Hindlimb muscle (tissue), 1 donor: ENCODE measurements around the gene UNC13B. TPM values are rescaled to one million over a fixed set of nuclear protein-coding genes. Genes with fewer than 3 reads are reported as not detected.
"Not testable (repeated sequence)": the region's sequence is repeated elsewhere in the genome, so short reads cannot be mapped to it uniquely, and the experiment has no call there.

ENCODE experiments used
- DNase-seq: peaks from one replicate; pipeline ENCODE4 v3.0.0-alpha.2; 2013
- polyA plus RNA-seq: library from polyadenylated mRNA; unstranded; fragments of 120-200 nt; gene quantifications from one replicate; pipeline ENCODE4 v1.2.1, GENCODE V29; 2013; ENCODE audit not compliant: insufficient read length

Gene UNC13B
- polyA plus RNA-seq, 1 donor: 24.1 TPM

DNA sequence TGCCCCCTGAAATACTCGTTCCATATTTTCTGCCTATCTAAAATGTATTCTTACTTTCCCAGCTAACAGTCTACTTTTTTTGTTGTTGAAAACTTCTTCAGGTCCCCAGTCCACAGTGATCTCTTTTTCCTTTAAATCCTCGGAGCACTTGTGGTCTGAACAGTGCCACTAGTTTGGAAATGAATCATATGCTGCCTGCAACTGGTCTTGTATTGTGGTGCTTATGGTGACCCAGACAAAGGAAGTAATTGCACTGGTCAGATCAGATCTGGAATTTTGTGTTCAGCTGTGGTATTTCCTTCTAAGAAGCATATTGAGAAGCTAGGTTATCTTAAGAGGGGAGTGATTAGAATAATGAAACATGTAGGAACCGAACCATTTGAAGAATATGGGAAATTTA is 2.9 kb downstream of the UNC13B start:
- DNase-seq: no peak

GRCh38 chr9:35167429-35167828 is 5.6 kb downstream of the UNC13B start:
- DNase-seq: not testable (repeated sequence)

- no peak for DNase-seq
These were observed 7.2 kb downstream of the UNC13B start for GRCh38 chr9:35168963-35169362.

DNA sequence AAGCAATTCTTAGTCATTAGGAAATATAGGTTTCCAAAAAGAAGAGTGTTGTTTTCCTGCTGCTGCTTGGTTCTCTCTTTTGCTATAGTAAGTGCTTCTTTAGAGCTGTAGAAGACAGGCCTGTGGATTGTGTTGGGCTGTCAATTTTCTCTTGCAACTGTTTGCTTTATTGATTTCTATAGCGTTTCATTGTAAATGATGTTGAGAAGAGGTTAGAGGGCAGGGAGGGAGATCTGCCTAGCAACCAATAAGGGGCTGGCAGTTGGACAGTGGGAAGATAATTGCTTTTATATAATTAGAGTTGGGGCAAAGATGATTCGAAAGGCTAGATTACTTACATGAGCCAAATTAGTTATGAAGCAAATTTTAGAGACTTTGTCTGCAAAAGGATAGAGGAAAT is 11.1 kb downstream of the UNC13B start:
- no peak for DNase-seq

DNA sequence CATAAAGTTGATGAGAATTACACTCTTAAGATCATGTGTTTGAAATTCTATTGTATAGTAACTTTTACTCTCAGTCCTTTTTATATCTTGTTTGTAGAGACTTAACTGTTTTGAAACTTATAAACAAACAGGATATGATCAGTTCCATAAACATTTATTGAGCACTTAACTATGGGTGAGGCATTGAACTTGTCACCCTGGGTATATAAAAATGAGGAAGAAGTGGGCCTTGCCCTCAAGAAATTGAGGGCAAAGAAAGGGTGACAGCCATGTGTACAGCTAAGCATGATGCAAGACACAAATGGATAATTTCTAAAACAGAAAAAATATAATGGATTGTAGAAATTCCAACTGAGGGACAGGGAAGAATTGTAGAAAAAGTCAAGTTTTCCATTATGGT is 15.7 kb downstream of the UNC13B start:
- DNase-seq: no peak

GRCh38 chr9:35179347-35180280 is 17.8 kb downstream of the UNC13B start:
- DNase-seq: no peak

DNA sequence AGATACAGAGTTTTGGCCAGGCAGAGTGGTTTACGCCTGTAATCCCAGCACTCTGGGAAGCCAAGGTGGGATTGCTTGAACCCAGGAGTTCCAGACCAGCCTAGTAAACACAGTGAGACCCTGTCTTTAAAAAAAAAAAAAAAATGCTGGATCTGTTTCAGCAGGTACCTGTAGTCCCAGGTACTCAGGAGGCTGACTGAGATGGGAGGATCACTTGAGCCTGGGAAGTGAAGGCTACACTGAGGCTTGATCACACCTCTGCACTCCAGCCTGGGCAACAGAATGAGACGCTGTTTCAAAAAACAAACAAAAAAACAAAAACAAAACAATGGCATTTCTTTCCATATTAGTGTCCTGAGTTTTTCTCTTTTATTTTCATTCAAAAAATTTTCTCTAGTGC is 19.0 kb downstream of the UNC13B start:
- no peak for DNase-seq

DNA sequence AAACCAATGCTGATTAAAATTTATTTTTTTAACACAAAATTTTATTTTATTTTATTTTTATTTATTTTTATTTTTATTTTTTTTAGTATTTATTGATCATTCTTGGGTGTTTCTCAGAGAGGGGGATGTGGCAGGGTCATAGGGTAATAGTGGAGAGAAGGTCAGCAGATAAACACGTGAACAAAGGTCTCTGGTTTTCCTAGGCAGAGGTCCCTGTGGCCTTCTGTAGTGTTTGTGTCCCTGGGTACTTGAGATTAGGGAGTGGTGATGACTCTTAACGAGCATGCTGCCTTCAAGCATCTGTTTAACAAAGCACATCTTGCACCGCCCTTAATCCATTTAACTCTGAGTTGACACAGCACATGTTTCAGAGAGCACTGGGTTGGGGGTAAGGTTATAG is 20.6 kb downstream of the UNC13B start:
- not testable (repeated sequence) for DNase-seq

DNA sequence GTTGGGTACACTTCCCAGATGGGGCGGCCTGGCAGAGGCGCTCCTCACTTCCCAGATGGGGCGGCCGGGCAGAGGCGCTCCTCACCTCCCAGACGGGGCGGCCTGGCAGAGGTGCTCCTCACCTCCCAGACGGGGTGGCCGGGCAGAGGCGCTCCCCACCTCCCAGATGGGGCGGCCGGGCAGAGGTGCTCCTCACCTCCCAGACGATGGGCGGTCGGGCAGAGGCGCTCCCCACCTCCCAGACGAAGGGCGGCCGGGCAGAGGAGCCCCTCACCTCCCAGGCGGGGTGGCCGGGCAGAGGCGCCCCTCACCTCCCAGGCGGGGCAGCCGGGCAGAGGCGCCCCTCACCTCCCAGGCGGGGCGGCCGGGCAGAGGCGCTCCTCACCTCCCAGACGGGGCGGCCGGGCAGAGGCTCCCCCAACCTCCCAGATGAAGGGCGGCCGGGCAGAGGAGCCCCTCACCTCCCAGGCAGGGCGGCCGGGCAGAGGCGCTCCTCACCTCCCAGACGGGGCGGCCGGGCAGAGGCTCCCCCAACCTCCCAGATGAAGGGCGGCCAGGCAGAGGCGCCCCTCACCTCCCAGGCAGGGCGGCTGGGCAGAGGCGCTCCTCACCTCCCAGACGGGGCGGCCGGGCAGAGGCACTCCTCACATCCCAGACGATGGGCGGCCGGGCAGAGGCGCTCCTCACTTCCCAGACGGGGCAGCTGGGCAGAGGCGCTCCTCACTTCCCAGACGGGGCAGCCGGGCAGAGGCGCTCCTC is 21.4 kb downstream of the UNC13B start:
- DNase-seq: not testable (repeated sequence)

DNA sequence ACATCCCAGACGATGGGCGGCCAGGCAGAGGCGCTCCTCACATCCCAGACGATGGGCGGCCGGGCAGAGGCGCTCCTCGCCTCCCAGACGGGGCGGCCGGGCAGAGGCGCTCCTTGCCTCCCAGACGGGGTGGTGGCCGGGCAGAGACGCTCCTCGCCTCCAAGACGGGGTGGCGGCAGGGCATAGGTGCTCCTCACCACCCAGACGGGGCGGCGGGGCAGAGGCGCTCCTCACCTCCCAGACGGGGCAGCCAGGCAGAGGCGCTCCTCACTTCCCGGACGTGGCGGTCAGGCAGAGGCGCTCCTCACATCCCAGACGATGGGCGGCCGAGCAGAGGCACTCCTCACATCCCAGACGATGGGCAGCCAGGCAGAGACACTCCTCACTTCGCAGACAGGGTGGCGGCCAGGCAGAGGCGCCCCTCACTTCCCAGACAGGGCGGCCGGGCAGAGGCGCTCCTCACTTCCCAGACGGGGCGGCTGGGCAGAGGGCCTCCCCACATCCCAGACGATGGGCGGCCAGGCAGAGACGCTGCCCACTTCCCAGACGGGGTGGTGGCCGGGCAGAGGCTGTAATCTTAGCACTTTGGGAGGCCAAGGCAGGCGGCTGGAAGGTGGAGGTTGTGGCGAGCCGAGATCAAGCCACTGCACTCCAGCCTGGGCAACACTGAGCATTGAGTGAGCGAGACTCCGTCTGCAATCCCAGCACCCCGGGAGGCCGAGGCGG is 22.1 kb downstream of the UNC13B start:
- not testable (repeated sequence) for DNase-seq

- no peak for DNase-seq
These were observed 24.7 kb downstream of the UNC13B start for GRCh38 chr9:35186524-35186923.

GRCh38 chr9:35190203-35190602 is 28.4 kb downstream of the UNC13B start:
- DNase-seq: no peak

GRCh38 chr9:35191105-35191504 is 29.3 kb downstream of the UNC13B start:
- DNase-seq: no peak

DNA sequence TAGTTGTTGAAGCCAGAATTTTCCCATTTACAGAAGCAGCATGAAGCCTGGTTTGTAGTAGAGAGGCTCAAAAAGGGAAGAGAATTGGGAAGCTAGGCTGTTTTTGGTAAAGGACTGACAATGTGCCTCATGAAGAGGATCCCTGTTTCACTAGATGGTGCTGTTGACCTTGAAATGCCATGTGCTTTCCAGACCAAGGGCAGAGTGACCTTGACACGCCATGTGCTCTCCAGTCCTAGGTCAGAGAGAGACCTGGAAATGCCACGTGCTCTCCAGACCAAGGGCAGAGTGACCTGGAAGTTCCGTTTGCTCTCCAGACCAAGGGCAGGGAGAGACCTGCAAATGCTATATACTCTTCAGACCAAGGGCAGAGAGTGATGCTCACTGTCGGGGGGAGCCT is 32.0 kb downstream of the UNC13B start:
- no peak for DNase-seq

- DNase-seq: no peak
These were observed 33.9 kb downstream of the UNC13B start for GRCh38 chr9:35195683-35196082.

- no peak for DNase-seq
These were observed 36.4 kb downstream of the UNC13B start for GRCh38 chr9:35198191-35198590.

DNA sequence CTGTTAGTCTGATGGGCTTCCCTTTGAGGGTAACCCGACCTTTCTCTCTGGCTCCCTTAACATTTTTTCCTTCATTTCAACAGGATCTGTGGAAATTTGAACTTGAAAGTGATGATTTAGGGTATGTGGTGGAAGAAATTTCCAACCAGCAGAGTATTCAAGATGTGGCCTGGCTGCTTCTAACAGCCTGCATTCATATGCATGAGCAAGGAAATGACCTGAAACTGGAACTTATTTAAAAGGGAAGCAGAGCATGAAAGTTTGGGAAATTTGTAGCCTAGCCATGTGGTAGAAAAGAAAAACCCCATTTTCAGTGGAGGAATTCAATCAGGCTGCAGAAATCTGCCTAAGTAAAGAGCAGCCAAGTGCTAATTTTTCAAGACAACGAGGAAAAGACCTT is 41.7 kb downstream of the UNC13B start:
- DNase-seq: no peak

DNA sequence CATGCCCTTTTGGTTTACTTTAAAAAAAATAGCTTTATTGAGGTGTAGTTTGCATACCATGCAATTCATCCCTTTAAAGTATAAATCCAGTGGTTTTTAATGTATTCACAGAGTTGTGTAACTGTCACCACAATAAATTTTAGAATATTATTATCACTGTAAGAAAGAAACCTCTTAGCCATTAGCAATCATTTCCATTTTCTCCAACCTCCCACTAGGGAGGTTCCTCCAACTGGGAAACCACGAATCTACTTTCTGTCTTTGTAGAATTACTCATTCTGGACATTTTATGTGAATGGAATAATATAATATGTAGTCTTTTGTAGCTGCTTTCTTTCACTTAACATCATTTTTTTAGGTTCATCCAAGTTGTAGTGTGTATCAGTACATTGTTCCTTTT is 43.5 kb downstream of the UNC13B start:
- no peak for DNase-seq

- no peak for DNase-seq
These were observed 50.0 kb downstream of the UNC13B start for GRCh38 chr9:35211854-35212253.

GRCh38 chr9:35220659-35221338 is 59.0 kb downstream of the UNC13B start:
- no peak for DNase-seq

DNA sequence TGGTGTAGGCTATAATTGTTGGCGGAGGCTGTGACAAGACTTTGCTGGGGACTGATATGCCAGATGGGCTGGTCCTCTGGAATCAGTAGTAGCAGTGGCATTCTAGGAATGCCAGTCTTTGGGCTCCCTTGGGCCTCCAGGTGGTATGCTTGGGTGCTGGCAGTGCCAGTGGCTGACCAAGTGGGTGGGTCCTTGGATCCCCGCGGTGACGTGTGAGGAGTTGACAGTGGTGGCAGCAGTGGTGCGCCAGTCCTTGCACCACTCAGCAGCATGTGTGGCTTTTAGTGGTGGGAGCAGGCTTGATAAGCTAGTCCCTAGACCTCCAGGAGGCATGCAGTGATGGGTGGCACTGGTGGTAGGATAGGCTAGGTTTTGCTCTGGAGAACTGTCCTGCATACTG is 63.9 kb downstream of the UNC13B start:
- no peak for DNase-seq

- DNase-seq: no peak
These were observed 64.8 kb downstream of the UNC13B start for GRCh38 chr9:35226651-35227050.
